Activated gamma-delta T cell treated with anti-CD3 and anti-CD28 coated beads, Interleukin-2, amount 50 U/mL, for 16 hours (primary cell): Measurements from ENCODE around the gene PTGIR.

Experiments used
- DNase-seq: peaks from one replicate; pipeline ENCODE4 v3.0.0-alpha.2; 2020; ENCODE audit warnings: low read depth

PTGIR gene

GRCh38 chr19:46616631-46617322 lies 8.1 kb downstream of the PTGIR start:
- DNase-seq = no peak

GRCh38 chr19:46615966-46616365 lies 8.9 kb downstream of the PTGIR start:
- no peak for DNase-seq

- peak; percentile 77 for DNase-seq
These were observed 10.7 kb downstream of the PTGIR start for GRCh38 chr19:46614114-46614722.

- DNase-seq = no peak
These were observed 11.4 kb downstream of the PTGIR start for GRCh38 chr19:46613525-46613924.

- no peak for DNase-seq
These were observed 13.1 kb downstream of the PTGIR start for GRCh38 chr19:46611776-46612175.

- DNase-seq = no peak
These were observed 13.8 kb downstream of the PTGIR start for GRCh38 chr19:46610851-46611770.

GRCh38 chr19:46610413-46610775 lies 14.5 kb downstream of the PTGIR start:
- DNase-seq = no peak

- DNase-seq = no peak
These were observed 15.1 kb downstream of the PTGIR start for GRCh38 chr19:46609511-46610412.

- no peak for DNase-seq
These were observed 16.1 kb downstream of the PTGIR start for GRCh38 chr19:46608581-46609345.

GRCh38 chr19:46608178-46608577 lies 16.7 kb downstream of the PTGIR start:
- DNase-seq = no peak

GRCh38 chr19:46607448-46607841 lies 17.4 kb downstream of the PTGIR start:
- DNase-seq = no peak

GRCh38 chr19:46606681-46607447 lies 18.0 kb downstream of the PTGIR start:
- no peak for DNase-seq

- DNase-seq = no peak
These were observed 18.9 kb downstream of the PTGIR start for GRCh38 chr19:46606019-46606418.

GRCh38 chr19:46605356-46605821 lies 19.5 kb downstream of the PTGIR start:
- no peak for DNase-seq

GRCh38 chr19:46604781-46605355 lies 20.0 kb downstream of the PTGIR start:
- DNase-seq = no peak

- no peak for DNase-seq
These were observed 21.1 kb downstream of the PTGIR start for GRCh38 chr19:46603752-46604231.

GRCh38 chr19:46603195-46603637 lies 21.7 kb downstream of the PTGIR start:
- no peak for DNase-seq

GRCh38 chr19:46602392-46603194 lies 22.3 kb downstream of the PTGIR start:
- no peak for DNase-seq
